Measurements from ENCODE around the gene CIB1. TPM values are rescaled to one million over a fixed set of nuclear protein-coding genes. Genes with fewer than 3 reads are reported as not detected.

The CIB1 gene
- total and polyA plus RNA-seq, 10 of the 15 experiments (the other 5 are each of a cell fraction or from before 2014, with no cell fraction given) = 10.8 to 155 (median 81.9) TPM

DNA sequence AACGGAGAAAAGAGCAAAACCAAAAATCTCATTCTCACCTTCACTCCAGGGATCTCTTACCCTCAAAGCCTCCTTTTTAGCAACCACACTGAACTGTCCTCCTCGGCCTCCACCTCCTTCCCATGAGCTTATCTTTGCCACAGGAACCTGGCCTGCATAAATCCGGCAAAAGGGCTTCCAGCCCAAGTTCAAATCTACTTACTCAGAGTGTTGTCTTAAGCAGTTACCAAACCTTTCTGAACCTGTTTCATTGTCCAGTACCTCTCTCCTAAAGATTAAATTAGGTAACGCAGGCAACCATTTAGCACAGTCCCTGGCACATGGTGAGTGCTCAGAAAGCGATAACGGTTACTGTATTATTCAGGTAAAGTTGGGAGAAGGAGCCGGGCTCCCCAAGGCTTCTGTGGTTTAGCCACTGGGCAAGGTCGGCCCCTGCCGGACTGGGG lies 777 bp downstream of the CIB1 start:
- POLR2A ChIA-PET = interaction anchor here (0.6 to 4.9 kb wide), 29 partner anchors 11 to 134 kb away, joined by 3 to 31 read pairs (median 5); partner anchors contain the start of genes IDH2, NGRN, SEMA4B and TTLL13
- TF ChIP-seq SMC3 (IDR thresholded peaks at IDR 0.05; ENCODE audit: borderline replicate concordance, low read length) (peak; percentile 12; the same call in 1 of the 2 replicates), BACH1 (IDR thresholded peaks at IDR 0.05; ENCODE audit: borderline replicate concordance) (no peak), CBFB (IDR thresholded peaks at IDR 0.05; ENCODE audit: low read depth) (0 out of 2 replicates have a peak, but pooled peaks have one; percentile 25), RAD21 (IDR thresholded peaks at IDR 0.05; ENCODE audit: insufficient read depth, low read depth, low read length) (peak; percentile 63), ELK1 (IDR thresholded peaks at IDR 0.05; ENCODE audit: low read depth, low read length) (no peak), SREBF1 (IDR thresholded peaks at IDR 0.05; ENCODE audit: low read length) (no peak), SMAD5 (IDR thresholded peaks at IDR 0.05; ENCODE audit: low read depth) (no peak), MYB (IDR thresholded peaks at IDR 0.05; ENCODE audit: borderline replicate concordance, low read depth, low read length) (no peak), NR2F1 (conservative IDR thresholded peaks at IDR 0.05) (no peak), SKIL (IDR thresholded peaks at IDR 0.05; ENCODE audit: low read depth, poor library complexity, severe bottlenecking) (no peak), STAT3 (IDR thresholded peaks at IDR 0.05; ENCODE audit: low read depth, low read length) (no peak), IRF4 (IDR thresholded peaks at IDR 0.05; ENCODE audit: low read depth, low read length) (no peak)
- TF ChIP-seq, protein P1, sequence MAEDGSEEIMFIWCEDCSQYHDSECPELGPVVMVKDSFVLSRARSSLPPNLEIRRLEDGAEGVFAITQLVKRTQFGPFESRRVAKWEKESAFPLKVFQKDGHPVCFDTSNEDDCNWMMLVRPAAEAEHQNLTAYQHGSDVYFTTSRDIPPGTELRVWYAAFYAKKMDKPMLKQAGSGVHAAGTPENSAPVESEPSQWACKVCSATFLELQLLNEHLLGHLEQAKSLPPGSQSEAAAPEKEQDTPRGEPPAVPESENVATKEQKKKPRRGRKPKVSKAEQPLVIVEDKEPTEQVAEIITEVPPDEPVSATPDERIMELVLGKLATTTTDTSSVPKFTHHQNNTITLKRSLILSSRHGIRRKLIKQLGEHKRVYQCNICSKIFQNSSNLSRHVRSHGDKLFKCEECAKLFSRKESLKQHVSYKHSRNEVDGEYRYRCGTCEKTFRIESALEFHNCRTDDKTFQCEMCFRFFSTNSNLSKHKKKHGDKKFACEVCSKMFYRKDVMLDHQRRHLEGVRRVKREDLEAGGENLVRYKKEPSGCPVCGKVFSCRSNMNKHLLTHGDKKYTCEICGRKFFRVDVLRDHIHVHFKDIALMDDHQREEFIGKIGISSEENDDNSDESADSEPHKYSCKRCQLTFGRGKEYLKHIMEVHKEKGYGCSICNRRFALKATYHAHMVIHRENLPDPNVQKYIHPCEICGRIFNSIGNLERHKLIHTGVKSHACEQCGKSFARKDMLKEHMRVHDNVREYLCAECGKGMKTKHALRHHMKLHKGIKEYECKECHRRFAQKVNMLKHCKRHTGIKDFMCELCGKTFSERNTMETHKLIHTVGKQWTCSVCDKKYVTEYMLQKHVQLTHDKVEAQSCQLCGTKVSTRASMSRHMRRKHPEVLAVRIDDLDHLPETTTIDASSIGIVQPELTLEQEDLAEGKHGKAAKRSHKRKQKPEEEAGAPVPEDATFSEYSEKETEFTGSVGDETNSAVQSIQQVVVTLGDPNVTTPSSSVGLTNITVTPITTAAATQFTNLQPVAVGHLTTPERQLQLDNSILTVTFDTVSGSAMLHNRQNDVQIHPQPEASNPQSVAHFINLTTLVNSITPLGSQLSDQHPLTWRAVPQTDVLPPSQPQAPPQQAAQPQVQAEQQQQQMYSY (CRISPR knock-in tag; IDR thresholded peaks at IDR 0.05) = no peak

More for the DNA sequence above, 777 bp downstream of the CIB1 start:
- Histone ChIP-seq H3K27ac (ENCODE audit: control insufficient read depth, insufficient read depth) (peak overlapping the region; percentile 85), H3K9me3 (replicated peaks; ENCODE audit: control insufficient read depth, insufficient read depth, low read length) (no peaks in the 10 kb centered on the region), H3K9ac (ENCODE audit: control insufficient read depth, insufficient read depth, low read length) (peak overlapping the region; percentile 85), H3K4me3 (peak overlapping the region; percentile 79), H3K79me2 (ENCODE audit: control insufficient read depth, insufficient read depth, low read length) (peaks cover 19% of the 10 kb centered on the region), H3K4me1 (ENCODE audit: control insufficient read depth, insufficient read depth, low read length) (peaks cover 28% of the 10 kb centered on the region), H2AFZ (ENCODE audit: control insufficient read depth, low read depth, low read length) (peak overlapping the region; percentile 86; the same call in 1 of the 2 replicates), H3K36me3 (ENCODE audit: control insufficient read depth in 2 of 2, insufficient read depth in 2 of 2, low read length in 1 of 2) (peaks cover 12 to 16% of the 10 kb centered on the region in 2 experiments; a peak in 3 of 4 replicates), H4K20me1 (ENCODE audit: control insufficient read depth, insufficient read depth) (no peaks in the 10 kb centered on the region), H3K4me2 (ENCODE audit: control insufficient read depth, insufficient read depth) (peak overlapping the region; percentile 88), H3K27me3 (replicated peaks in 1 of 2; ENCODE audit: control insufficient read depth in 2 of 2, insufficient read depth in 2 of 2, low read length in 1 of 2) (no peaks in the 10 kb centered on the region)
- in situ Hi-C loops (cut with MboI) (no loop called here), intact Hi-C loops (cut with micrococcal nuclease; ENCODE audit: unreplicated experiment) (loop anchor here (2.0 to 5.0 kb wide), 6 partner anchors 26 to 429 kb away; partner anchors contain the start of gene AP3S2)
- RAD21 ChIA-PET (ENCODE audit: unreplicated experiment) = interaction anchor here (0.7 to 3.6 kb wide), 28 partner anchors 12 to 334 kb away, joined by 3 to 47 read pairs (median 6); partner anchors contain the start of genes NGRN, SEMA4B and TTLL13
- BruUV-seq (replicated peaks) = no TSS peak
- SMC1A ChIA-PET (ENCODE audit: uncharacterized antibody, unreplicated experiment) = interaction anchor here (0.9 to 4.5 kb wide), 26 partner anchors 10 to 702 kb away, joined by 3 to 70 read pairs (median 8); partner anchors contain the start of genes NGRN, SEMA4B, TTLL13 and UNC45A
- FAIRE-seq = no peak
- WGBS (ENCODE audit: insufficient coverage, insufficient replicate concordance, low lambda C conversion rate, missing lambda C conversion rate) = 0% methylated on average over 9 of the region's 9 CpGs
- DNase-seq (ENCODE audit: low read depth, low spot score) = no peak
- ATAC-seq = no peak
- CTCF ChIA-PET = interaction anchor here (1.0 to 4.8 kb wide), 21 partner anchors 11 to 150 kb away, joined by 3 to 38 read pairs (median 7); partner anchors contain the start of genes NGRN and SEMA4B
